Caco-2 (cell line): Measurements from ENCODE around the gene TPCN1. TPM values are rescaled to one million over a fixed set of nuclear protein-coding genes. Genes with fewer than 3 reads are reported as not detected.
A peak's percentile ranks its signal among the peaks of the same experiment; 100 is the strongest.

Experiments used
- BruUV-seq: library from RNA; stranded (reverse); fragments of 400-500 nt; replicated peaks from 2 replicates; lab custom pipeline; 2021; lab: Mats Ljungman, UMichigan
- CTCF ChIA-PET: fragments of 300-600 bp; sonication (Branson Sonifier 250); formaldehyde crosslinking; loops from one replicate; lab custom pipeline; 2022; ENCODE audit warnings: antibody characterized with exemption; lab: Charles Lee
- POLR2A ChIA-PET: fragments of 300-600 bp; sonication (Branson Sonifier 250); formaldehyde crosslinking; loops from one replicate; lab custom pipeline; 2022; ENCODE audit warnings: antibody characterized with exemption; lab: Charles Lee
- DNase-seq, 2 experiments: peaks; one replicate each; pipeline versions ENCODE4 v3.0.0 to v3.0.0-alpha.2; 2020 to 2022
- H3K27me3 ChIP-seq: replicated peaks from 2 replicates; pipeline ENCODE4 v1.6.0; 2011; ENCODE audit warnings: low read length; ENCODE audit not compliant: control insufficient read depth, insufficient read depth
- H3K36me3 ChIP-seq: 2 replicates; pipeline ENCODE4 v1.5.1; 2011; ENCODE audit warnings: low read length; ENCODE audit not compliant: control insufficient read depth, insufficient read depth
- H3K4me1 ChIP-seq: fragments of 250-450 bp; sonication (Bioruptor Pico); 2 replicates; pipeline ENCODE4 v1.5.1; 2020; ENCODE audit warnings: mild to moderate bottlenecking
- H3K4me3 ChIP-seq: 2 replicates; pipeline ENCODE4 v1.5.1; 2011; ENCODE audit warnings: low read depth, mild to moderate bottlenecking, control low read depth, low read length
- H3K9me3 ChIP-seq: fragments of 250-450 bp; sonication (Bioruptor Pico); 2 replicates; pipeline ENCODE4 v1.5.1; 2020; ENCODE audit warnings: mild to moderate bottlenecking, moderate library complexity
- H3K27ac Mint-ChIP-seq: one replicate; pipeline ENCODE4 v1.8.0; 2022; ENCODE audit warnings: mixed read lengths; ENCODE audit not compliant: unreplicated experiment
- H3K27me3 Mint-ChIP-seq: one replicate; pipeline ENCODE4 v1.8.0; 2022; ENCODE audit warnings: mixed read lengths; ENCODE audit not compliant: insufficient read depth, unreplicated experiment
- H3K36me3 Mint-ChIP-seq: one replicate; pipeline ENCODE4 v1.8.0; 2022; ENCODE audit warnings: mild to moderate bottlenecking, mixed read lengths; ENCODE audit not compliant: insufficient read depth, unreplicated experiment
- H3K4me1 Mint-ChIP-seq: one replicate; pipeline ENCODE4 v1.8.0; 2022; ENCODE audit warnings: low read depth, mixed read lengths; ENCODE audit not compliant: unreplicated experiment
- H3K4me3 Mint-ChIP-seq: one replicate; pipeline ENCODE4 v1.8.0; 2022; ENCODE audit warnings: mild to moderate bottlenecking, moderate library complexity, mixed read lengths; ENCODE audit not compliant: unreplicated experiment
- H3K9me3 Mint-ChIP-seq: one replicate; pipeline ENCODE4 v1.8.0; 2022; ENCODE audit warnings: mixed read lengths; ENCODE audit not compliant: unreplicated experiment
- intact Hi-C: fragments of 100-400 bp; cut with micrococcal nuclease; formaldehyde crosslinking; loops from one replicate; pipeline ENCODE4 v1.10.0; 2022; ENCODE audit not compliant: unreplicated experiment
- total RNA-seq: library from RNA; stranded (reverse); gene quantifications from 2 replicates; pipeline ENCODE4 v1.2.3, GENCODE V29; 2022
- TF ChIP-seq, protein P1 (sequence below), 2 experiments: fragments of 200-600 bp in 1 of 2; IDR thresholded peaks; 1 replicate in 1 of 2; 2 replicates in 1 of 2; pipeline versions ENCODE4 v1.5.1 to v1.8.0; 2011 to 2022; ENCODE audit warnings: antibody characterized with exemption in 1 of 2, control low read depth in 1 of 2, inconsistent platforms in 1 of 2, low read depth in 1 of 2, low read length in 1 of 2, mild to moderate bottlenecking in 1 of 2, moderate library complexity in 1 of 2; ENCODE audit not compliant: insufficient read depth in 1 of 2, severe bottlenecking in 1 of 2, unreplicated experiment in 1 of 2

The TPCN1 gene
- total RNA-seq, 1 experiment from 2014 or later, result 54.4 TPM

DNA sequence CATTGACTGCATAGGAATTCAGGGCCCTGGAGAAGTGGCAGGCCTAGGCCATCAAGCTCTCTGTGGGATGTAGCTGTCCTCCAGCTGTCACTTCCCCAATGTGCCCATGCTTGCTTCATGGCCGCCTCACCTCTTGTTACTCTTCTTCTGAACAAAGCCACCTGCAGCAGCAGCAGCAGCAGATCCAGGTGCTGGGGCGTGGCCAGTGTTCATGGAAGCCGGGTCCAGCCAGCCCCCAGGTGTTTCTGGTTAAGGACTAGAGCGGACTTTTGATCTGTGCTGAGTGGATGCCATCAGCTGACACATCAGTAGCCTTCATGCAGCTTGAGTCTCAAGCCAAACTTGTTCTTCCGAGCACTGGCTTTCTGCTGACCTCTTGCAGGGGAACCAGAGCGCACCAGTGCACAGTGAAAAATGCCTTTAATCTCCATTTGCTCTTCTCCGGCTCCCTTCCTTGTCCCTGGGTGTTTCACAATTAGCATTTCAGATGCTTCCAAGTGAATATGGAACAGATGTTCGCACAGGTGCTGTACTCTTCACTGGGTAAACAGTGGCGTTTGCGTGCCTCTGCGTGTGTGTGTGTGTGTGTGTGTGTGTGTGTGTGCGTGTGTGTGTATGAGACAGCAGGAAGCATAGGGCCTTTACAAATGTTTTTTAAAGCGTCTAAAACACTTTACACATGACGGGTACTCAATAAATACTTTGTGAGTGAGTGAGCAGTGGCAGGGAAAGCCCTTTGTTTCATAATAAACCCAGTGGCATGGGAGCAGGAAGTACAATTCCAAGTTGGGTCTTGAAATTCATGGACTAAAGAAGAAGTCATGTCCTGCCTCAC is 20.1 kb downstream of the TPCN1 start:
- intact Hi-C loops, result loop anchor here (1.0 to 2.0 kb wide), 3 partner anchors 11 to 45 kb away; no protein-coding TSS in a partner anchor
- TF ChIP-seq, protein P1, sequence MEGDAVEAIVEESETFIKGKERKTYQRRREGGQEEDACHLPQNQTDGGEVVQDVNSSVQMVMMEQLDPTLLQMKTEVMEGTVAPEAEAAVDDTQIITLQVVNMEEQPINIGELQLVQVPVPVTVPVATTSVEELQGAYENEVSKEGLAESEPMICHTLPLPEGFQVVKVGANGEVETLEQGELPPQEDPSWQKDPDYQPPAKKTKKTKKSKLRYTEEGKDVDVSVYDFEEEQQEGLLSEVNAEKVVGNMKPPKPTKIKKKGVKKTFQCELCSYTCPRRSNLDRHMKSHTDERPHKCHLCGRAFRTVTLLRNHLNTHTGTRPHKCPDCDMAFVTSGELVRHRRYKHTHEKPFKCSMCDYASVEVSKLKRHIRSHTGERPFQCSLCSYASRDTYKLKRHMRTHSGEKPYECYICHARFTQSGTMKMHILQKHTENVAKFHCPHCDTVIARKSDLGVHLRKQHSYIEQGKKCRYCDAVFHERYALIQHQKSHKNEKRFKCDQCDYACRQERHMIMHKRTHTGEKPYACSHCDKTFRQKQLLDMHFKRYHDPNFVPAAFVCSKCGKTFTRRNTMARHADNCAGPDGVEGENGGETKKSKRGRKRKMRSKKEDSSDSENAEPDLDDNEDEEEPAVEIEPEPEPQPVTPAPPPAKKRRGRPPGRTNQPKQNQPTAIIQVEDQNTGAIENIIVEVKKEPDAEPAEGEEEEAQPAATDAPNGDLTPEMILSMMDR (IDR thresholded peaks at IDR 0.05; ENCODE audit: insufficient read depth in 1 of 2, low read depth in 1 of 2, low read length in 1 of 2, severe bottlenecking in 1 of 2, unreplicated experiment in 1 of 2), result no peak
- peak overlapping the region; percentile 93 for H3K27ac Mint-ChIP-seq
- DNase-seq, result peak; percentile 82 to 87
- no peaks in the 10 kb centered on the region for H3K27me3 Mint-ChIP-seq
- H3K36me3 ChIP-seq, result no peaks in the 10 kb centered on the region; the same call in 1 of the 2 replicates
- ChIA-PET POLR2A (interaction anchor here (0.6 to 1.4 kb wide), 2 partner anchors 11 to 19 kb away, joined by 6 to 7 read pairs; no protein-coding TSS in a partner anchor), CTCF (no interaction called here)
- H3K27me3 ChIP-seq, result no peaks in the 10 kb centered on the region
- BruUV-seq, result no TSS peak
- H3K4me3 ChIP-seq, result no peak overlapping the region
- H3K4me1 Mint-ChIP-seq, result peaks cover 48% of the 10 kb centered on the region
- H3K9me3 ChIP-seq, result no peaks in the 10 kb centered on the region
- H3K4me3 Mint-ChIP-seq, result peak overlapping the region; percentile 12
- H3K9me3 Mint-ChIP-seq, result no peaks in the 10 kb centered on the region
- H3K4me1 ChIP-seq, result peaks cover 53% of the 10 kb centered on the region
- peaks cover 76% of the 10 kb centered on the region for H3K36me3 Mint-ChIP-seq

DNA sequence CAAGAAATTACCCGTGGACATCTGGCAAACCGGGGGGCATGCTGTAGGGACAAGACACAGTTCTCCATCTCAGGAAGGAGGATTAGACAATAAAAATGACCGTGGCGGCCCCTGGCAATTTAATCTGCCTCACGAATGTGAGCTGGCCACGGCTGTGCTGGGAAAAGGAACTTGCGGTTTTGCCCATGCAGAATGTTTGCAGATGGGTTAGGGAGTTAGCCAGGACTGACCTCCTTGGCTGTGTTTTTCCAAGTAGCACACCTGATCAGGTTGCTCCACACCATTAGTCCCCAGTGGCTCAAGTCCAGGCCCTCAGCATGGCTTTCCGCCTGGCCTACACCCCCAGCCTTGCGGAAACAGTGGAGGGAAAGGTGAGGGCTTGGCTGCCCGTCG is 20.8 kb downstream of the TPCN1 start:
- no TSS peak for BruUV-seq
- Histone ChIP-seq H3K4me3 (no peak overlapping the region), H3K36me3 (peaks cover 1% of the 10 kb centered on the region), H3K27me3 (no peaks in the 10 kb centered on the region), H3K9me3 (no peaks in the 10 kb centered on the region), H3K4me1 (peaks cover 59% of the 10 kb centered on the region)
- intact Hi-C loops, result no loop called here
- Mint-ChIP-seq H3K27me3 (no peaks in the 10 kb centered on the region), H3K9me3 (no peaks in the 10 kb centered on the region), H3K4me1 (peaks cover 54% of the 10 kb centered on the region), H3K4me3 (peak overlapping the region; percentile 12), H3K27ac (peak overlapping the region; percentile 93), H3K36me3 (peaks cover 80% of the 10 kb centered on the region)
- no peak for DNase-seq
- POLR2A ChIA-PET, result no interaction called here
- TF ChIP-seq, protein P1 (IDR thresholded peaks at IDR 0.05; ENCODE audit: insufficient read depth in 1 of 2, low read depth in 1 of 2, low read length in 1 of 2, severe bottlenecking in 1 of 2, unreplicated experiment in 1 of 2), result no peak
- CTCF ChIA-PET, result no interaction called here

DNA sequence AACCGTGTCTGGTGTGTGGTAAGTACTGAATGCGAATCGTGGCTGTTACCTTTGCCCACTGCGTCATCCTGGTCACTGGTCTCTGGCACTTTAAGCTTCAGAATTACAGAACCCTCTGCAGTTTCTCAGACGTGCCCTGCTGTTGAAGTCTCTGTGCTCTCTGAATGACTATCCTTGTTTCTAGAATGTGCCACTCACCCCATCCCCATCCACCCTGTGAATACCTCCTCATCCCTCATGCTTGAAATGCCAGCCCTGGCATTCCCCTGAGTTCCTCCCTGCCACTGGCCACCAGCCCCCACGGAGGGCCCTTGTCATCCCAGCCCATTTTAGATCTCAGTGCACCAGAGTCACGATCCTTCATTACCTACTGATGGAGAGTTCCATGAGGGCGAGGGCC is 21.3 kb downstream of the TPCN1 start:
- no peaks in the 10 kb centered on the region for H3K27me3 ChIP-seq
- no peaks in the 10 kb centered on the region for H3K9me3 ChIP-seq
- no peak for DNase-seq
- peaks cover 65% of the 10 kb centered on the region for H3K4me1 ChIP-seq
- no peak overlapping the region for H3K4me3 Mint-ChIP-seq
- POLR2A ChIA-PET, result no interaction called here
- no peak overlapping the region for H3K4me3 ChIP-seq
- no peaks in the 10 kb centered on the region for H3K9me3 Mint-ChIP-seq
- peaks cover 1% of the 10 kb centered on the region for H3K36me3 ChIP-seq
- H3K27me3 Mint-ChIP-seq, result no peaks in the 10 kb centered on the region
- TF ChIP-seq, protein P1 (IDR thresholded peaks at IDR 0.05; ENCODE audit: insufficient read depth in 1 of 2, low read depth in 1 of 2, low read length in 1 of 2, severe bottlenecking in 1 of 2, unreplicated experiment in 1 of 2), result no peak
- H3K4me1 Mint-ChIP-seq, result peaks cover 59% of the 10 kb centered on the region
- intact Hi-C loops, result no loop called here
- CTCF ChIA-PET, result no interaction called here
- peak overlapping the region; percentile 93 for H3K27ac Mint-ChIP-seq
- no TSS peak for BruUV-seq
- H3K36me3 Mint-ChIP-seq, result peaks cover 78% of the 10 kb centered on the region
